OCI-LY1 (cell line): ENCODE data around the gene LPCAT2.

Source experiments
- H2AFZ ChIP-seq: fragments of 200-600 bp; sonication (generic), shearing (Covaris generic); 2 replicates; pipeline ENCODE4 v1.6.0; 2014; ENCODE audit warnings: antibody characterized with exemption, mild to moderate bottlenecking, low read length
- H3F3A ChIP-seq: fragments of 200-600 bp; sonication (generic), shearing (Covaris generic); 2 replicates; pipeline ENCODE4 v1.6.0; 2014; ENCODE audit warnings: mild to moderate bottlenecking, antibody characterized with exemption, low read length, moderate library complexity; ENCODE audit not compliant: insufficient read depth
- H3K27ac ChIP-seq: fragments of 200-600 bp; sonication (generic); 2 replicates; pipeline ENCODE4 v1.5.1; 2014; ENCODE audit warnings: low read length, mixed run types, mild to moderate bottlenecking, low read depth; ENCODE audit not compliant: poor library complexity, severe bottlenecking
- H3K27me3 ChIP-seq: fragments of 200-600 bp; sonication (generic); 2 replicates; pipeline ENCODE4 v1.6.0; 2014; ENCODE audit warnings: antibody characterized with exemption, mild to moderate bottlenecking, low read length, moderate library complexity; ENCODE audit not compliant: insufficient read depth
- H3K36me3 ChIP-seq: fragments of 200-600 bp; sonication (generic); 2 replicates; pipeline ENCODE4 v1.6.1; 2014; ENCODE audit warnings: mild to moderate bottlenecking, antibody characterized with exemption, low read length, moderate library complexity, mixed read lengths; ENCODE audit not compliant: insufficient read depth
- H3K4me1 ChIP-seq: fragments of 200-600 bp; sonication (generic); 2 replicates; pipeline ENCODE4 v1.5.1; 2014; ENCODE audit warnings: mild to moderate bottlenecking, low read length, moderate library complexity; ENCODE audit not compliant: insufficient read depth, severe bottlenecking
- H3K4me2 ChIP-seq: fragments of 200-600 bp; sonication (generic), shearing (Covaris generic); 2 replicates; pipeline ENCODE4 v1.6.1; 2014; ENCODE audit warnings: low read length
- H3K4me3 ChIP-seq: fragments of 200-600 bp; sonication (generic); 2 replicates; pipeline ENCODE4 v1.5.1; 2014; ENCODE audit warnings: low read length, low read depth, mild to moderate bottlenecking, mixed read lengths; ENCODE audit not compliant: poor library complexity, severe bottlenecking
- H3K79me2 ChIP-seq: fragments of 200-600 bp; shearing (Covaris generic); 2 replicates; pipeline ENCODE4 v1.6.1; 2016; ENCODE audit warnings: mixed run types, low read length, mixed read lengths; ENCODE audit not compliant: insufficient read depth
- H3K9ac ChIP-seq: fragments of 200-600 bp; sonication (generic), shearing (Covaris generic); 2 replicates; pipeline ENCODE4 v1.6.1; 2014; ENCODE audit warnings: mild to moderate bottlenecking, low read length, mixed read lengths
- H3K9me2 ChIP-seq: fragments of 200-600 bp; sonication (generic), shearing (Covaris generic); 2 replicates; pipeline ENCODE4 v1.6.1; 2014; ENCODE audit warnings: low read depth, mild to moderate bottlenecking, low read length, mixed read lengths
- H3K9me3 ChIP-seq: fragments of 200-600 bp; shearing (Covaris generic); 2 replicates; pipeline ENCODE4 v1.6.1; 2014; ENCODE audit warnings: low read length, mixed read lengths
- H4K20me1 ChIP-seq: fragments of 200-600 bp; sonication (generic), shearing (Covaris generic); 2 replicates; pipeline ENCODE4 v1.6.0; 2016; ENCODE audit warnings: mild to moderate bottlenecking, low read length; ENCODE audit not compliant: insufficient read depth
- CTCF ChIP-seq: fragments of 200-600 bp; sonication (generic), shearing (Covaris generic); IDR thresholded peaks from 2 replicates; pipeline ENCODE4 v1.5.1; 2017; ENCODE audit warnings: mild to moderate bottlenecking, antibody characterized with exemption, low read length, moderate library complexity, mixed read lengths
- EZH2 ChIP-seq: fragments of 200-600 bp; sonication (generic), shearing (Covaris generic); IDR thresholded peaks from 2 replicates; pipeline ENCODE4 v1.8.0; 2017; ENCODE audit warnings: borderline replicate concordance, mixed run types, mild to moderate bottlenecking, antibody characterized with exemption, low read length, moderate library complexity, mixed read lengths

LPCAT2 gene

GRCh38 chr16:55512941-55513340 is 4.1 kb downstream of the LPCAT2 start:
- Histone ChIP-seq H2AFZ (no peak overlapping the region), H3K4me3 (no peak overlapping the region), H3K79me2 (no peaks in the 10 kb centered on the region), H3K27ac (no peak overlapping the region), H3K4me1 (no peaks in the 10 kb centered on the region), H4K20me1 (no peaks in the 10 kb centered on the region), H3K9ac (no peak overlapping the region), H3K9me2 (no peaks in the 10 kb centered on the region), H3F3A (no peaks in the 10 kb centered on the region), H3K27me3 (no peaks in the 10 kb centered on the region), H3K36me3 (no peaks in the 10 kb centered on the region), H3K4me2 (no peak overlapping the region), H3K9me3 (peaks cover 9% of the 10 kb centered on the region; the same call in 1 of the 2 replicates)
- TF ChIP-seq CTCF (no peak), EZH2 (no peak)

- Histone ChIP-seq H4K20me1 (no peaks in the 10 kb centered on the region), H3K36me3 (no peaks in the 10 kb centered on the region), H3K79me2 (no peaks in the 10 kb centered on the region), H3F3A (no peaks in the 10 kb centered on the region), H2AFZ (no peak overlapping the region), H3K4me2 (no peak overlapping the region), H3K27ac (no peak overlapping the region), H3K27me3 (no peaks in the 10 kb centered on the region), H3K9ac (no peak overlapping the region), H3K4me1 (no peaks in the 10 kb centered on the region), H3K4me3 (no peak overlapping the region), H3K9me3 (peaks cover 9% of the 10 kb centered on the region; the same call in 1 of the 2 replicates), H3K9me2 (no peaks in the 10 kb centered on the region)
- TF ChIP-seq EZH2 = no peak
- no peak for TF ChIP-seq CTCF
Measured at GRCh38 chr16:55513616-55514015, 4.7 kb downstream of the LPCAT2 start.

- Histone ChIP-seq H3K4me3 (no peak overlapping the region), H4K20me1 (no peaks in the 10 kb centered on the region), H3K79me2 (no peaks in the 10 kb centered on the region), H3K36me3 (no peaks in the 10 kb centered on the region), H2AFZ (no peak overlapping the region), H3K9me3 (peaks cover 9% of the 10 kb centered on the region; the same call in 1 of the 2 replicates), H3K4me1 (no peaks in the 10 kb centered on the region), H3K27ac (no peak overlapping the region), H3K4me2 (no peak overlapping the region), H3K27me3 (no peaks in the 10 kb centered on the region), H3K9me2 (no peaks in the 10 kb centered on the region), H3K9ac (no peak overlapping the region), H3F3A (no peaks in the 10 kb centered on the region)
- TF ChIP-seq EZH2 = no peak
Measured at GRCh38 chr16:55515111-55515510, 6.2 kb downstream of the LPCAT2 start.

GRCh38 chr16:55521792-55522191 is 12.9 kb downstream of the LPCAT2 start:
- Histone ChIP-seq H3K4me1 (no peaks in the 10 kb centered on the region), H3K9me2 (no peaks in the 10 kb centered on the region), H3K36me3 (no peaks in the 10 kb centered on the region), H4K20me1 (no peaks in the 10 kb centered on the region), H3K4me2 (no peak overlapping the region), H2AFZ (no peak overlapping the region), H3K4me3 (no peak overlapping the region), H3K9me3 (no peaks in the 10 kb centered on the region), H3K9ac (no peak overlapping the region), H3K27me3 (no peaks in the 10 kb centered on the region), H3K79me2 (no peaks in the 10 kb centered on the region), H3K27ac (no peak overlapping the region), H3F3A (no peaks in the 10 kb centered on the region)
- TF ChIP-seq EZH2 = no peak
- no peak for TF ChIP-seq CTCF
